OCI-LY7 (cell line): ENCODE results near the gene GPR52.

ENCODE experiments used
- CTCF ChIP-seq: fragments of 200-600 bp; sonication (generic); conservative IDR thresholded peaks from 2 replicates; pipeline ENCODE4 v1.5.1; 2014; ENCODE audit warnings: mild to moderate bottlenecking, antibody characterized with exemption, low read length, moderate library complexity, mixed read lengths
- EZH2phosphoT487 ChIP-seq: fragments of 200-600 bp; sonication (generic); IDR thresholded peaks from 2 replicates; pipeline ENCODE4 v1.6.1; 2018; ENCODE audit warnings: low read depth, borderline replicate concordance, mild to moderate bottlenecking, mixed run types, antibody characterized with exemption, low read length, moderate library complexity, mixed read lengths

- peak; percentile 20; the same call in 1 of the 2 replicates for TF ChIP-seq CTCF
- TF ChIP-seq EZH2phosphoT487 = no peak
Observed at GRCh38 chr1:174466607-174467006, 18.8 kb downstream of the GPR52 start.
